GM12878 (cell line): ENCODE results near the gene ASTL. TPM values are rescaled to one million over a fixed set of nuclear protein-coding genes. Genes with fewer than 3 reads are reported as not detected.
A peak's percentile ranks its signal among the peaks of the same experiment; 100 is the strongest.

Experiments used
- ATF7 ChIP-seq: fragments of 450-650 bp; IDR thresholded peaks from 2 replicates; pipeline ENCODE4 v1.6.1; 2016; ENCODE audit warnings: low read depth, mild to moderate bottlenecking
- BHLHE40 ChIP-seq, 2 experiments: fragments of 450-650 bp in 1 of 2; IDR thresholded peaks; 2 replicates each; pipeline ENCODE4 v1.6.1; 2011 to 2017; ENCODE audit warnings: low read depth in 2 of 2, borderline replicate concordance in 1 of 2, improper control_type of control experiment in 1 of 2, low read length in 1 of 2, mild to moderate bottlenecking in 1 of 2
- CREM ChIP-seq: IDR thresholded peaks from 2 replicates; pipeline ENCODE4 v1.6.1; 2014; ENCODE audit warnings: antibody characterized with exemption, low read depth
- DPF2 ChIP-seq: fragments of 450-650 bp; IDR thresholded peaks from 2 replicates; pipeline ENCODE4 v1.6.1; 2017; ENCODE audit warnings: mild to moderate bottlenecking
- EED ChIP-seq: sonication (generic); IDR thresholded peaks from 2 replicates; pipeline ENCODE4 v1.6.1; 2016; ENCODE audit warnings: antibody characterized with exemption, low read depth
- ELK1 ChIP-seq: IDR thresholded peaks from 2 replicates; pipeline ENCODE4 v1.6.1; 2012; ENCODE audit warnings: low read depth, low read length, improper control_type of control experiment
- FOXM1 ChIP-seq: IDR thresholded peaks from 2 replicates; pipeline ENCODE4 v1.6.1; 2012; ENCODE audit warnings: low read depth, mild to moderate bottlenecking, inconsistent platforms, low read length, moderate library complexity
- HDAC6 ChIP-seq: fragments of 200-600 bp; sonication (generic); IDR thresholded peaks from one replicate; pipeline ENCODE4 v1.8.0; 2017; ENCODE audit warnings: antibody characterized with exemption; ENCODE audit not compliant: unreplicated experiment
- IKZF2 ChIP-seq, 2 experiments: fragments of 450-650 bp; IDR thresholded peaks; 2 replicates each; pipeline ENCODE4 v1.6.1; 2017; ENCODE audit warnings: mild to moderate bottlenecking in 2 of 2, moderate library complexity in 2 of 2
- KLF5 ChIP-seq: fragments of 450-650 bp; IDR thresholded peaks from 2 replicates; pipeline ENCODE4 v1.6.1; 2014; ENCODE audit warnings: mild to moderate bottlenecking; ENCODE audit not compliant: partially characterized antibody
- MXI1 ChIP-seq: fragments of 150-350 bp; IDR thresholded peaks from 2 replicates; pipeline ENCODE4 v1.6.1; 2011; ENCODE audit warnings: low read depth, mild to moderate bottlenecking, inconsistent platforms, low read length, improper control_type of control experiment
- NFYB ChIP-seq: IDR thresholded peaks from 2 replicates; pipeline ENCODE4 v1.6.1; 2011; ENCODE audit warnings: low read depth, mild to moderate bottlenecking, low read length, improper control_type of control experiment, moderate library complexity; ENCODE audit not compliant: insufficient read depth
- NR2C1 ChIP-seq: fragments of 450-650 bp; IDR thresholded peaks from 2 replicates; pipeline ENCODE4 v1.6.1; 2017; ENCODE audit warnings: antibody characterized with exemption, mild to moderate bottlenecking, moderate library complexity
- POLR2AphosphoS5 ChIP-seq: IDR thresholded peaks from 2 replicates; pipeline ENCODE4 v1.6.1; 2011; ENCODE audit warnings: mild to moderate bottlenecking, low read length, inconsistent platforms
- POU2F2 ChIP-seq: IDR thresholded peaks from 3 replicates; pipeline ENCODE4 v1.6.1; 2011; ENCODE audit warnings: low read depth, mild to moderate bottlenecking, low read length, borderline replicate concordance
- RCOR1 ChIP-seq: conservative IDR thresholded peaks from 2 replicates; pipeline ENCODE4 v1.6.1; 2012; ENCODE audit warnings: low read depth, low read length, improper control_type of control experiment
- RFX5 ChIP-seq: IDR thresholded peaks from 2 replicates; pipeline ENCODE4 v1.6.1; 2011; ENCODE audit warnings: low read depth, low read length, improper control_type of control experiment
- SIX5 ChIP-seq: IDR thresholded peaks from 2 replicates; pipeline ENCODE4 v1.6.1; 2011; ENCODE audit warnings: mild to moderate bottlenecking, low read depth, low read length, moderate library complexity; ENCODE audit not compliant: severe bottlenecking
- SPI1 ChIP-seq: IDR thresholded peaks from 2 replicates; pipeline ENCODE4 v1.6.1; 2011; ENCODE audit warnings: low read depth, mild to moderate bottlenecking, low read length, moderate library complexity, borderline replicate concordance; ENCODE audit not compliant: insufficient read depth
- SREBF1 ChIP-seq: IDR thresholded peaks from 2 replicates; pipeline ENCODE4 v1.6.1; 2012; ENCODE audit warnings: mild to moderate bottlenecking, low read length
- SRF ChIP-seq, 2 experiments: IDR thresholded peaks; 2 replicates each; pipeline ENCODE4 v1.6.1; 2011; ENCODE audit warnings: low read depth in 2 of 2, low read length in 2 of 2, mild to moderate bottlenecking in 1 of 2, moderate library complexity in 1 of 2
- STAT3 ChIP-seq: IDR thresholded peaks from 2 replicates; pipeline ENCODE4 v1.6.1; 2011; ENCODE audit warnings: low read depth, low read length, improper control_type of control experiment
- SUPT20H ChIP-seq: IDR thresholded peaks from 2 replicates; pipeline ENCODE4 v1.6.1; 2011; ENCODE audit warnings: low read depth, mild to moderate bottlenecking, low read length, moderate library complexity, borderline replicate concordance; ENCODE audit not compliant: control insufficient read depth
- TARDBP ChIP-seq: IDR thresholded peaks from 2 replicates; pipeline ENCODE4 v1.6.1; 2016; ENCODE audit warnings: borderline replicate concordance
- TCF12 ChIP-seq: IDR thresholded peaks from 2 replicates; pipeline ENCODE4 v1.6.1; 2011; ENCODE audit warnings: low read depth, mild to moderate bottlenecking, low read length
- WRNIP1 ChIP-seq: IDR thresholded peaks from 2 replicates; pipeline ENCODE4 v1.6.1; 2011; ENCODE audit warnings: low read depth, low read length, improper control_type of control experiment, borderline replicate concordance
- ZNF24 ChIP-seq: fragments of 450-650 bp; IDR thresholded peaks from 2 replicates; pipeline ENCODE4 v1.6.1; 2017; ENCODE audit warnings: antibody characterized with exemption, mild to moderate bottlenecking
- polyA plus RNA-seq, 11 experiments: library from polyadenylated mRNA; depleted of rRNA in 4 of 11; unstranded in 6 of 11; stranded (reverse) in 5 of 11; fragments of >200 nt; fragmentation: Nextera tagmentation in 4 of 11; fragmentation: Illumina TruSeq in 1 of 11; extraction: Ambion mirVana in 4 of 11; extraction: Trizol in 1 of 11; gene quantifications; 1 replicate in 1 of 11; 2 replicates in 10 of 11; pipeline versions ENCODE4 v1.2.1 to v1.2.3, GENCODE V29; 2011 to 2016; ENCODE audit warnings: inconsistent platforms in 2 of 11, missing spikeins in 2 of 11, low read depth in 1 of 11
- total RNA-seq, 4 experiments: library from RNA; depleted of rRNA in 3 of 4; stranded (reverse); fragments of >200 nt in 3 of 4; fragmentation: Illumina TruSeq in 1 of 4; extraction: Trizol in 1 of 4; gene quantifications; 2 replicates each; pipeline versions ENCODE4 v1.2.1 to v1.2.3, GENCODE V29; 2013 to 2021
- TF ChIP-seq, protein P1 (sequence below): fragments of 450-650 bp; IDR thresholded peaks from 2 replicates; pipeline ENCODE4 v1.6.1; 2017; ENCODE audit warnings: antibody characterized with exemption, mild to moderate bottlenecking, moderate library complexity

Gene ASTL
- total and polyA plus RNA-seq, 10 of the 15 experiments (the other 5 are each of a cell fraction or from before 2014, with no cell fraction given) = 0.18 to 1.0 (median 0.38) TPM; not detected in 4

DNA sequence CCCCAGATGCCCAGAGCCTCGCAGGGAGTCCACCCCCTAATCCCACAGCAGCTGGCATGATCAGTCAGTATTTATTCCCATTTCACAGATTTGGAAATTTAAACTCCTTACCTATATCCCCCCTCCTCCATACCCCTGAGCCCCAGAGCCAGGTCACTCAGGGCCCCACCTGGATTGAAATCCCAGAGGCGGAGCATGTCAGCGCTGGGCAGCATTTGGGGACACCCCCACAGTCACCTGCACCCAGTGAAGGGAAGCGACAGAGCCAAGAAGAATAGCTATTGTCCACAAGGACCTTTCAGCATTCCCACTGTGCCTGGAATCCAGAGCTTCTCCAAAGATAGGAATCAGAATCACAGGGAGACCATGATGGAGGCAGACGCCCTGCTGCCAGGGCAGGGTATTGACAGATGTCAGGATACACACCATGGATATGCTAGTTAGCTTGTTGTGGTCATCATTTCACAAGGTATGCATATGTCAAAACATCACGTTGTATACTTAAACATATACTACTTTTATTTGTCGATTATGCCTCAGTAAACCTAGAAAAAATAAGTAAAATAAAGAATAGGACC is 968 bp upstream of the ASTL start (continued):
- TF ChIP-seq, protein P1, sequence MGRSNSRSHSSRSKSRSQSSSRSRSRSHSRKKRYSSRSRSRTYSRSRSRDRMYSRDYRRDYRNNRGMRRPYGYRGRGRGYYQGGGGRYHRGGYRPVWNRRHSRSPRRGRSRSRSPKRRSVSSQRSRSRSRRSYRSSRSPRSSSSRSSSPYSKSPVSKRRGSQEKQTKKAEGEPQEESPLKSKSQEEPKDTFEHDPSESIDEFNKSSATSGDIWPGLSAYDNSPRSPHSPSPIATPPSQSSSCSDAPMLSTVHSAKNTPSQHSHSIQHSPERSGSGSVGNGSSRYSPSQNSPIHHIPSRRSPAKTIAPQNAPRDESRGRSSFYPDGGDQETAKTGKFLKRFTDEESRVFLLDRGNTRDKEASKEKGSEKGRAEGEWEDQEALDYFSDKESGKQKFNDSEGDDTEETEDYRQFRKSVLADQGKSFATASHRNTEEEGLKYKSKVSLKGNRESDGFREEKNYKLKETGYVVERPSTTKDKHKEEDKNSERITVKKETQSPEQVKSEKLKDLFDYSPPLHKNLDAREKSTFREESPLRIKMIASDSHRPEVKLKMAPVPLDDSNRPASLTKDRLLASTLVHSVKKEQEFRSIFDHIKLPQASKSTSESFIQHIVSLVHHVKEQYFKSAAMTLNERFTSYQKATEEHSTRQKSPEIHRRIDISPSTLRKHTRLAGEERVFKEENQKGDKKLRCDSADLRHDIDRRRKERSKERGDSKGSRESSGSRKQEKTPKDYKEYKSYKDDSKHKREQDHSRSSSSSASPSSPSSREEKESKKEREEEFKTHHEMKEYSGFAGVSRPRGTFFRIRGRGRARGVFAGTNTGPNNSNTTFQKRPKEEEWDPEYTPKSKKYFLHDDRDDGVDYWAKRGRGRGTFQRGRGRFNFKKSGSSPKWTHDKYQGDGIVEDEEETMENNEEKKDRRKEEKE = no peak
- TF ChIP-seq SIX5 (no peak), SRF (IDR thresholded peaks at IDR 0.05; ENCODE audit: low read depth in 2 of 2, low read length in 2 of 2) (no peak), POU2F2 (peak; percentile 24; the same call in 1 of the 3 replicates), DPF2 (no peak), IKZF2 (IDR thresholded peaks at IDR 0.05) (peak; percentile 10 to 44; a peak in 2 of 4 replicates), TCF12 (no peak), NFYB (no peak), FOXM1 (no peak), TARDBP (no peak), POLR2AphosphoS5 (peak; percentile 37; the same call in 1 of the 2 replicates), KLF5 (no peak), STAT3 (no peak), MXI1 (0 out of 2 replicates have a peak, but pooled peaks have one; percentile 39), HDAC6 (no peak), ZNF24 (no peak), CREM (no peak), ELK1 (no peak), SPI1 (no peak), WRNIP1 (no peak), RCOR1 (no peak), NR2C1 (no peak), ATF7 (no peak), SREBF1 (no peak), RFX5 (no peak), EED (no peak), BHLHE40 (IDR thresholded peaks at IDR 0.05; ENCODE audit: borderline replicate concordance in 1 of 2, low read depth in 2 of 2, low read length in 1 of 2) (peak in 1 of 2 experiments; percentile 17; a peak in 1 of 4 replicates), SUPT20H (no peak)
